NCI-H2171 treated with DMSO at 0.1 percent for 48 hours (cell line): ENCODE measurements around the gene SLC11A1.

Source experiments
- DNase-seq: peaks from one replicate; lab custom pipeline; 2025; lab: John Stamatoyannopoulos, UW

The SLC11A1 gene

DNA sequence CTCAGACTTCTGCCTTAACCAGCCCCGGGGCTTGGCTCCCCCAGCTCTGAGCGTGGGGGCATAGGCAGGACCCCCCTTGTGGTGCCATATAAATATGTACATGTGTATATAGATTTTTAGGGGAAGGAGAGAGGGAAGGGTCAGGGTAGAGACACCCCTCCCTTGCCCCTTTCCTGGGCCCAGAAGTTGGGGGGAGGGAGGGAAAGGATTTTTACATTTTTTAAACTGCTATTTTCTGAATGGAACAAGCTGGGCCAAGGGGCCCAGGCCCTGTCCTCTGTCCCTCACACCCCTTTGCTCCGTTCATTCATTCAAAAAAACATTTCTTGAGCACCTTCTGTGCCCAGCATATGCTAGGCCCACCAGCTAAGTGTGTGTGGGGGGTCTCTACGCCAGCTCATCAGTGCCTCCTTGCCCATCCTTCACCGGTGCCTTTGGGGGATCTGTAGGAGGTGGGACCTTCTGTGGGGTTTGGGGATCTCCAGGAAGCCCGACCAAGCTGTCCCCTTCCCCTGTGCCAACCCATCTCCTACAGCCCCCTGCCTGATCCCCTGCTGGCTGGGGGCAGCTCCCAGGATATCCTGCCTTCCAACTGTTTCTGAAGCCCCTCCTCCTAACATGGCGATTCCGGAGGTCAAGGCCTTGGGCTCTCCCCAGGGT is 23.1 kb downstream of the SLC11A1 start:
- DNase-seq: no peak

DNA sequence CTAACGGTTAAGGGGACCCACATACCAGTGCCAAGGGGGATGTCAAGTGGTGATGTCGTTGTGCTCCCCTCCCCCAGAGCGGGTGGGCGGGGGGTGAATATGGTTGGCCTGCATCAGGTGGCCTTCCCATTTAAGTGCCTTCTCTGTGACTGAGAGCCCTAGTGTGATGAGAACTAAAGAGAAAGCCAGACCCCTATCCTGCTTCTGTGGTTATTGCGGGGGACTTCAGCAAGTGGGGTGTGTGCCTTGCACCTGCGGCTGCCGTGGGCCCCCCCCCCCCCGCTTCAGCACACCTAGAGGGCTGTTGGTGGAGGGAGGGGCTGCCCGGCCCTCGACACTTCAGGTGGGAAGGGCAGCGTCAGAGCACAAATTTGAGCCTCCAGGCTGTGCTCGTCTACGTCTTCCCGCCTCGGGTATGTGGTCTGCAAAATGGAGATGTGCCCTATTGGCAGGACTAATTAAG is 23.7 kb downstream of the SLC11A1 start:
- DNase-seq: no peak

DNA sequence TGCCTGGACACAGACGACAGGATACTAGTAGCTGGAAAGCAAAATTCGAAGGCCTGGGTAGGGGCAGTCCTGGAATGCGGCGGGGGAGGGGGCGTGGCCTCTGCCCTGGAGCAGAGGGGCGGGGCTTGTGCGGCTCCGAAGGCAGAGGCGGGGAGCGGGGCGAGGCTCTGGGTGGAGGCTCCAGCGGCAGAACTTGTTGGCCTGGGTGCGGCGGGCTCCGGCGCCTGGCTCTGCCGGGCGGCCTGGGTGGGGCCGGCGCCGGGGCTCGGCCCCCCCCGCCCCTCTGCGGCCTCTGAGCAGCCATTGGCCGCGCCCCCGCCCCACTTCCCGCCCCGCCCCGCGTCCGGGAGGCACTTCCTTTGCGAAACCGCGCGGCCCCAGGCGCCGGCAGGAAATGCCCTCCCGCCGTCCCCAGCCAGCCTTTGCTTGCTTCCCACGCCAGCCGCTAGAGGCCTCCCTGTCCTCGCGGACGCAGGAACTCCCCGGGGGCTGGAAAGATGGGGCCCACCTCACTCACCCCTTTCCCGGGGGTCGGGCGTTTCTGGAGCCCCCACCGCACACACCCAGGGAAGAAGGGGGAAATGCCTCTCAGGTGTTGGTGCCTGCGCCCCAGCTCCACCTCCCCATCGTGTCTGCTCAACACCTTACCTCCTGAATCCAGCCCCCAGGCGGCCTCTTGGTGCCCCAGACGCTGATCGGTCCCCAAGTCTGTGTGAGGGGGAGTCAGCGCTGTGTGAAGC is 24.3 kb downstream of the SLC11A1 start:
- DNase-seq: peak; percentile 99

DNA sequence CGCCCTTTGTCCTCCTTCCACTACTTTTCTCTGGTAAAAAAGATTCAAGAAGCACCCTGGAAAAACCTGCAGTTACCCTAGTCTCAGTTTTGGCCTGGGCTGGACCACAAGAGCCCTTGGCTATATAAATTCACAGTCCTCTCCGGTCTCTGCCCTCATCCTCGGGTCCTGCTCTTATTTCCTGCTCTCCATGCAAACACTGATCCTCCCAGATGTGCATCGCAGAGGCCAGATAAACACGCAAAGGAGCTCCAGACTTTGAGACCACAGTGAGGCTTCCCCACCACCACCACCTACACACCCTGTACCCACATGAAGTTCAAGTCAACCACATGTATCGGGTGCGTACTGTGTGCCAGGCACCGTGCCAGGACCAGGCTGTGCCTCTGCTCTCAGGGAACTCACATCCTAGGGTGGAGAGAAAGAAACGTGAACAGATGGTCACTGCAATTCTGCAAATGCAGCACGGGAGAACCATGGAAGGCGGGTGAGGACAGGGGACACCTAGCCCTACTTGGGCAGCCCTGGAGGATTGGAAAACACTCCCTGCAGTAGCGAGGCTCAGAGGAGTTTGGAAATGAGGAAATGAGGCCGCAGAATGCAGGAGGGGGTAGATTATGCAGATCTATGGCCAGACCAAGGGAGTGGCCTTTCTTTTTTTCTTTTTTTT is 25.0 kb downstream of the SLC11A1 start:
- peak; percentile 97 for DNase-seq

DNA sequence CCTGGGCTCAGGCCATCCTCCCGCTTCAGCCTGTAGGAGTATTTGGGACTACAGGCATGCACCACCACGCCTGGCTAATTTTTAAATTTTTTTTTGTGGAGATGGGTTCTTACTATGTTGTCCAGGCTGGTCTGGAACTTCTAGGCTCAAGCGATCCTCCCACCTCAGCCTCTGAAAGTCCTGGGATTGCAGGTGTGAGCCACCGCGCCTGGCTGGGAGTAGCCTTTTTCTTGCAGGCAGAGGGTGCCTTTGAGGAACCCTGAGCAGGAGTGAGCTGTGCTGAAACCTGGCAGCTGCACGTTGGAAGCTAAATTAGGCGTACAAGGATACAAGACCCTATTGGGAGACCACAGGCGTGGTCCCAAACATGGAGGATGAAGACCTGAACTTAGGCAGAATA is 25.6 kb downstream of the SLC11A1 start:
- peak; percentile 48 for DNase-seq

DNA sequence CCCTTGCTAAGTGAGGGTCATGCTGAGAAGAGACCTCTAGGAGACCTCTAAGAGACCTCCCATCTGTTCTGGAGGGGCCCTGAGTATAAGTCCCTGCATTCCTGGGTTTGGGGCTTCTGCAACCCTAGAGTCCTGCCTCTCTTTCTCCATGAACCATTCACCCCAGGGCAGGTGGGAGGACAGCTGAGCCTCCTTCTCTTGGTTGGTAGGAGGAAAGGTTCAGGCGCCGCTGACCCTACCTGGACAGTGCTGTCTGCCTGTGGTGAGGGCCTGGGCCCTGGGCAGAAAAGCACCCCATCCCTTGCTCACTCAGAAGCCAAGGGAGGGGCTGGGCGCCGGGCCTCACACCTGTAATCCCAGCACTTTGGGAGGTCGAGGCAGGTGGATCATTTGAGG is 36.2 kb downstream of the SLC11A1 start:
- no peak for DNase-seq

DNA sequence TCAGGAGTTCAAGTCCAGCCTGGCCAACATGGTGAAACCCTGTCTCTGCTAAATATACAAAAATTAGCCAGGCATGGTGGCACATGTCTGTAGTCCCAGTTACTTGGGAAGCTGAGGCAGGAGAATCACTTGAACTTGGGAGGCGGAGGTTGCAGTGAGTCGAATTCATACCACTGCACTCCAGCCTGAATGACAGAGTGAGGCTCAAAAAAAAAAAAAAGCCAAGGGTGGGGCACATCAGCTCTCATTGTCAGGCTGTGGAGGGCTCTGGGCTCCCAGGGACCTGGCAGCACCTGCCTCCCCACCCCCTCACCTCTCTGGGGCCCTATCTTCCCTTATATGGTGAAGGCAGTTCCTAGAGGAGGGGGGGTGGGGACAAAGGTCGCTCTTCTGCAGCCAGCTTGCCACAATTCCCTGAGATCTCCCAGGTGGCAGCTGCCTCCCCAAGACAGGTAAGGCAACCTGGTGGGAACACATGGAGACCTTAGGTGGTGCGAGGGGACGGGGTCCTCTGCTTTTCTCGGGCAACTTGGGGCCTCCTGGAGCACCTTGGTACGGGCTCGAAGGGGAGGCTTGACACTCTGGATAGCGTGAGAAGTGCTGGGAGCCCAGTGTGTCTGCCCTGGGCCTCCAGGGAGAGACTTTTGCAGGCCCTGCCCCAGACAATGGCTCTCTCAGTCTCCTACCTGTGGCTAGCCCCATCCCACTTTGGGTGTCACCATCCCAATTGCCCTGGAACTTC is 36.8 kb downstream of the SLC11A1 start, which contains the start of gene VIL1:
Gene VIL1, plus strand, starts transcription at position 407 of the 742 bp plus-strand sequence. CDS start 4,656 bp downstream, outside the sequence.
- DNase-seq: peak; percentile 56

DNA sequence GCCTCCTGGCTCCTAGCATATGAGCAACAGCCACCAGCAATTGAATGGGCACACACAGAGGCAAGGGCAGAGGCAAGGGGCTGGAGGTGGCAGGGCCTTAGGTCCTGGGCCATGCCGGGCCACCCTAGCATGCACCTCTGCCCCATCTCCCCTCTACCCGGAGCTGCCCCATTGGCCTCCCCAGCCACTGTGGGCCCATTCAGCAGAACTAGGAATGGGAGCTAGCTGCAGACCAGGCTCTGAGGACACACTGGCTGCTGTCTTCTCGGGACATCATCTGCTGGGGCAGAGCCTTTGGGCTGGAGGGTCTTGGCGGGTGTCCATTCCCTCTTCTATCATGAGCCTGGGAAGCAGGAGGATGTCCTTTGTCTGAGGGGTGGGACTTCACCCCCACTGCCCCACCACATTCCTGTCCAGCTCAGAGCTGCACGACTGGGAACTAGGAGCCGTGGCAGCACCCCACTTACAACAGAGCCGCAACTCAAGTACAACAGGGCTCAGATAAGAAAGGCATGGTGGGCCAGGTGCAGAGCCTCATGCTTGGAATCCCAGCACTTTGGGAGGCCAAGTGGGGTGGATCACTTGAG is 37.6 kb downstream of the SLC11A1 start:
- no peak for DNase-seq

DNA sequence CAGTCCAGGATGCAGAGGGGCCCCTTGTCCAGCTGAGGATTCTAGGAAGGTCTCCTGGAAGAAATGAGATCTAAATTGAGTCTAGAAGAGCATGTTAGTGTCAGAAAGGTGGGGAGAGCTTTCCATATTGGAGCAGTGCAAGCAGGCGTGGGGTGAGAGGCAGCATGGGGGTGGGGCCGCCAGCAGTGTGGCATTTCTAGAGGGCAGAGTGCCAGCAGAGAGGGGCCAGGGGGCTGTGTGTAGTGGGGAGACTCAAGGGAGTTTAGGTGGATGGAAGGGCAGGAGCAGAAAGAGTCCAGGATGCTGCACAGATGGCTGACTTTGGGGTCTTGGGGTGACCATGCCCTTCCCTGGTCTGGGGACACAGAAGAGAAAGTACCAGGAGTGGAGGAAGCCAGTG is 39.0 kb downstream of the SLC11A1 start:
- no peak for DNase-seq

DNA sequence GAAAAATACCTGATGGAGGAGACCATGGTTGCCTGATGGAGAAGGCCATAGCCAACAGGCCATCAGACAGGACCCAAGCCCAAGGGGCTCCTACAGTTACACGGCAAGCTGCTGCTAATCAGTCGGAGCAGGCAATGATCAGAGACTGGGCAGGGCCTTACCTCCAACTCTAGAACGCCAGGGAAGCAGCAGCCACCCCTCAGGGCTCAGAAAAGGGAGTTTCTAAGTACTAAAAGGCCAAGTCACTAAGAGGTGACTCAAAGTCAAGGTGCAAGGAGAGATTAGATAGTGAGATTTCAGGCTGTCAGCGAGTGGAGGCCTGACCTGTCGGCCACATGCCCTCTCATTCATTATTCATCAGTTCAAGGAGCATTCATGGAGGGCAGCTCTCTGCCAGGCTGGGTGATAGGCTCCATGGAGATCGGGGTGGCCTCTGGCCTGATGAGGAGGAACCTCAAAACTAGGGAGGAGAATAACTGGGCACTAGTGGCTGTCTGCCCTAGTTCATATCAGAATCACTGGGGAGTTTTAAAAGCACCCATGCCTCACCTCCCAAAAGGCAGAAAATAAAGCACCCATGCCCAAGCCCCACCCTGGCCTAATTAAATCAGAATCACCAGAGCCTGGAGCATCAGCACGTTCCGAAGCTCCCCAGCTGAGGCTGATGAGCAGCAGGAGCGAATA is 40.5 kb downstream of the SLC11A1 start:
- no peak for DNase-seq

DNA sequence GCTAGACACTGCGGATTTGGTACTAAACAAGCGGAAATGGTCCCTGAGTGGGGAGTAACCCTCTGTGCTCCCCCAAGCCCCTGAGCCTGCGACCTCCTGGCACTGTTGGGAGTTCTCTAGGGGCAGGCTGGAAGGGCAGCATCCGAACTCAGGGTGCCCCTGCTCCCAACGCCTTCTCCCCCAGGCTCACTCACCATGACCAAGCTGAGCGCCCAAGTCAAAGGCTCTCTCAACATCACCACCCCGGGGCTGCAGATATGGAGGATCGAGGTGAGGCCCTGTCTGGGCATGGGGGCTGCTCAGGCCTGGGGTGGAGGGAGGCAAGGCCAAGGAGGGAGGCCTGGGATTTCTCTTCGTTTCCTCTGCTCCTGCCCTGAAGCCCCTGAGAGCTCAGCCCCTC is 41.5 kb downstream of the SLC11A1 start:
- no peak for DNase-seq

DNA sequence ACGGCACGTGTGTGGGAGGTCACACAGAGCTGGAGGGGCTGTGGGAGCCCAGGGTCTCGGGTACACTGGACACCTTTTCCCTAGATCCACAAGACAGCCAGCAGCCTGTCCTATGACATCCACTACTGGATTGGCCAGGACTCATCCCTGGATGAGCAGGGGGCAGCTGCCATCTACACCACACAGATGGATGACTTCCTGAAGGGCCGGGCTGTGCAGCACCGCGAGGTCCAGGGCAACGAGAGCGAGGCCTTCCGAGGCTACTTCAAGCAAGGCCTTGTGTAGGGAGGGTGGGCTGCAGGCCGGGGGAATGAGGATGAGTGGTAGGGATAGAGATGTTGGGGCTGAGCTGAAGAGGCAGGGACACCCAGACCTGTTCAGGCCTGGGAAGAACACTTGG is 43.5 kb downstream of the SLC11A1 start:
- DNase-seq: no peak

DNA sequence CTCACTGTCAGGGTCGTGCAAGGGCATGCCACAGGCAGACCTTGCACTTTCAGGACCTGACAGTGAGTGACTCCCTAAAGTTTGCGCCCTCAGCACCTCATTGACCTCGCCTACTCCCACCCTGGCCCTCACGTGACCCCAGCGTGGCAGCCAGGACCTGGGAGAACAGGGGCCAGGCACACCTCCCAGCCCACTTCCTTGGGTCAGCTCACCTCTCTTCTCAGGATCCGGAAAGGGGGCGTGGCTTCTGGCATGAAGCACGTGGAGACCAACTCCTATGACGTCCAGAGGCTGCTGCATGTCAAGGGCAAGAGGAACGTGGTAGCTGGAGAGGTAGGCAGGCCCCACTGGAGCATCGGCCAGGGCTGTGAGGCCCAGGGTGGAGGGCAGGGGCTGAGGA is 45.7 kb downstream of the SLC11A1 start:
- no peak for DNase-seq

DNA sequence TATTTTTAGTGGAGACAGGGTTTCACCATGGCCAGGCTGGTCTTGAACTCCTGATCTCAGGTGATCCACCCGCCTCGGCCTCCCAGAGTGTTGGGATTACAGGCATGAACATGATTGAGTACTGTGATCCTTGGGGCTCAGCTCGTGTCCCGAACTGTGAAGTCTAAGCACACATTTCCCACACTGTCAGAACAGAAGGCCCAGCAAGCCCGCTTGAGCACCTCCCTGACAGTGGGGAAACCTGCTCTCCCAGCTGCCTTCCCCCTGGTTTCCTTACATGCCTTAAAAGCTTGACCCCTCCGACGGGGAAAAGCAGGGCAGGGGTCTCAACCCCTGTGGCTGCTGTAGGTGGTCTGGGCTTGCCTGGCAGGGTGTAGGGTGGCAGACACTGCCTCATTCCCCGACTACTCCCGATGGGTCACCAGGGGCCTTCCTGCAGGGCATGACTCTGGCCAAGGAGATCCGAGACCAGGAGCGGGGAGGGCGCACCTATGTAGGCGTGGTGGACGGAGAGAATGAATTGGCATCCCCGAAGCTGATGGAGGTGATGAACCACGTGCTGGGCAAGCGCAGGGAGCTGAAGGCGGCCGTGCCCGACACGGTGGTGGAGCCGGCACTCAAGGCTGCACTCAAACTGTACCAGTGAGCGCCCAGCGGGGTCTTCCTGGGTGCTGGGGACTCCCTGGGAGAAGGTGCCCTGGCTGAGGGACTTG is 46.9 kb downstream of the SLC11A1 start:
- DNase-seq: no peak

DNA sequence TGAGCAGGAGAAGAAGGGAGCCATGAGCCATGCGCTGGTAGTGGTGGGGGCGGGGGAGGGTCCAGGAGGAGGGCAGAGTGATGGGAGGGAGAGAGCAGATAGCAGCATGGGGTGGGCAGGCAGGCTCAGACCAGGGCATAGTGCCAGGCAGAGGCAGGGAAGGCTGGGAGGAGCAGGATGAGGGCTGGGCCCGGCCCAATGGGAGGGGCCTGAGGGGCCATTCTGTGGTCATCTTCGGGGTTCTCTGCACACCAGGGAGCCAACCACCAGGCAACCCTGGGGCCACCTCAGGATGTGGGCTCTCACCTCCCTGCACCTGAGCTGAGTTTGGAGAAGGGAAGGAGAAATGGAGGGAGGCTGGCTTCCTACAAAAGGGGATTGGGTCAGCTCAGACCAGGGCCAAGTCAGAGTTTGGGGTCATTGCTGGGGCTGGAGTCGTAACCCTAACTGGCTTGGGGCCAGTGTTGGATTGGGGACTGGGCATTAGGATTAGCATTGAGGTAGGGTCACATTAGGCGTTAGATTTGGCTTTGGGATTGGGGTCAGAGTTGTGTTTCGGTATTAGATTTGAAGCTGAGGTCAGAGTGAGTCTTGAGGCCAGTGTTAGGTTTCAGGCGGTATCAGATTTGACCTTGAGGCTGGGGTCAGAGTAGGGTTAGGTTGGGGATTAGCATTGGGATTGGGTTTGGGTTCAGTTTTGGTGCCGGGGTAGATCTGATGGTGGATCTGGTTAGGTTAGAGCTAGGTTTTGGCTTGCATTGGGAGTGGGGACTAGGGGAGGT is 48.0 kb downstream of the SLC11A1 start:
- DNase-seq: no peak

DNA sequence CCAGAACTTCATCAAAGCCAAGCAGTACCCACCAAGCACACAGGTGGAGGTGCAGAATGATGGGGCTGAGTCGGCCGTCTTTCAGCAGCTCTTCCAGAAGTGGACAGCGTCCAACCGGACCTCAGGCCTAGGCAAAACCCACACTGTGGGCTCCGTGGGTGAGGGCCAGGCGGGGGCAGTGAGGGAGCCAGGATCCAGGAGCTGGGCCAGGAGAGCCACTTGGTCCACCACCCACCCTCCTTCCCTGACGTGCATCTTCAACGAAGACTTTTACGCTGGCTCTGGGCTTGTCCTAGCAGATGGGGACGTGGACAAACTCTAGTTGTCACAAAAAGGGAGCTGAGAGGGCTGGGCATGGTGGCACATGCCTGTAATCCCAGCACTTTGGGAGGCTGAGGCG is 48.6 kb downstream of the SLC11A1 start:
- no peak for DNase-seq

DNA sequence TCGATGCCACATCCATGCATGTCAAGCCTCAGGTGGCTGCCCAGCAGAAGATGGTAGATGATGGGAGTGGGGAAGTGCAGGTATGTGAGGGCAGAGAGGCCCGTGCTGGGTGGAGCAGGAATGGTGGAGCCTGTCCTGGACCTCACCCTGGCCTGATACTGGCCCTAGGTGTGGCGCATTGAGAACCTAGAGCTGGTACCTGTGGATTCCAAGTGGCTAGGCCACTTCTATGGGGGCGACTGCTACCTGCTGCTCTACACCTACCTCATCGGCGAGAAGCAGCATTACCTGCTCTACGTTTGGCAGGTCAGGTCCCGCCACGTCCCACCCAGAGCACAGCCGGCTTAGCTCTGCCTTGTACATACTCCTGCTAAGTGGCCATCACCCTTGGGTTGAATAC is 49.8 kb downstream of the SLC11A1 start:
- DNase-seq: no peak

DNA sequence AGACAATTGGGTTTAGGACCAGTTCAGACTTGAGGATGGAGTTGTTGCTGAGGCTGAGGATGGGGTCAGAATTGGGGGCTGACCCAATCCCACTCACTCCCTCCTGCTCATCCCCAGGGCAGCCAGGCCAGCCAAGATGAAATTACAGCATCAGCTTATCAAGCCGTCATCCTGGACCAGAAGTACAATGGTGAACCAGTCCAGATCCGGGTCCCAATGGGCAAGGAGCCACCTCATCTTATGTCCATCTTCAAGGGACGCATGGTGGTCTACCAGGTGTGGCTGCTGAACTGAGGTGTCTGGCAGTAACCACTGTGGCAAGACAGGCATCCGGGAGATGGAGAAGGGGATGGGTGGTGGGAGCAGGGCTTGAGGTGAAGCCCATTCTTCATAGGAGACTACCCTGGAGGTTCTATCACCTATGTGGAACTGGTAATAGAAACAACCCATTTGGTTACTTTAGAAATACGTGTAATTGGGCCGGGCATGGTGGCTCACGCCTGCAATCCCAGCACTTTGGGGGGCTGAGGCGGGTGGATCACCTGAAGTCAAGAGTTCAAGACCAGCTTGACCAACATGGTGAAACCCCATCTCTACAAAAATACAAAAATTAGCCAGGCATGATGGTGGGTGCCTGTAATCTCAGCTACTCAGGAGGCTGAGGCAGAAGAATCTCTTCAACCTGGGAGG is 50.7 kb downstream of the SLC11A1 start:
- DNase-seq: no peak

DNA sequence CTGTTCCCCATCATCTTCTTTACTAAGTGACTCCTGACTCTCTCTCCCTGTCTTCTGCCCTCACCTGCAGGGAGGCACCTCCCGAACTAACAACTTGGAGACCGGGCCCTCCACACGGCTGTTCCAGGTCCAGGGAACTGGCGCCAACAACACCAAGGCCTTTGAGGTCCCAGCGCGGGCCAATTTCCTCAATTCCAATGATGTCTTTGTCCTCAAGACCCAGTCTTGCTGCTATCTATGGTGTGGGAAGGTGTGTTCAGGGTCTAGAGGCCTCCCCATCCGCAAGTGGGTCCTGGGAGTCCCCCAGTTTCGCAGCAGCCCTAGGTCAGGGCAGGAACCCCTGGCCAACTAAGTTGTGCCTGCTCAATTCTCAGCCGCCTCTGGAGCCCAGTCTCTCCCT is 52.4 kb downstream of the SLC11A1 start:
- DNase-seq: no peak
